GM19025 (cell line): ENCODE measurements around the gene CLNS1A.
A peak's percentile ranks its signal among the peaks of the same experiment; 100 is the strongest.
"Not testable (repeated sequence)": the region's sequence is repeated elsewhere in the genome, so short reads cannot be mapped to it uniquely, and the experiment has no call there.

Experiments
- ATAC-seq: cut with Tn5 transposase; IDR thresholded peaks from one replicate; pipeline ENCODE4 v1.9.1; 2021; ENCODE audit warnings: mild to moderate bottlenecking, low read depth, moderate library complexity; ENCODE audit not compliant: unreplicated experiment

The CLNS1A gene, protein sequence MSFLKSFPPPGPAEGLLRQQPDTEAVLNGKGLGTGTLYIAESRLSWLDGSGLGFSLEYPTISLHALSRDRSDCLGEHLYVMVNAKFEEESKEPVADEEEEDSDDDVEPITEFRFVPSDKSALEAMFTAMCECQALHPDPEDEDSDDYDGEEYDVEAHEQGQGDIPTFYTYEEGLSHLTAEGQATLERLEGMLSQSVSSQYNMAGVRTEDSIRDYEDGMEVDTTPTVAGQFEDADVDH

DNA sequence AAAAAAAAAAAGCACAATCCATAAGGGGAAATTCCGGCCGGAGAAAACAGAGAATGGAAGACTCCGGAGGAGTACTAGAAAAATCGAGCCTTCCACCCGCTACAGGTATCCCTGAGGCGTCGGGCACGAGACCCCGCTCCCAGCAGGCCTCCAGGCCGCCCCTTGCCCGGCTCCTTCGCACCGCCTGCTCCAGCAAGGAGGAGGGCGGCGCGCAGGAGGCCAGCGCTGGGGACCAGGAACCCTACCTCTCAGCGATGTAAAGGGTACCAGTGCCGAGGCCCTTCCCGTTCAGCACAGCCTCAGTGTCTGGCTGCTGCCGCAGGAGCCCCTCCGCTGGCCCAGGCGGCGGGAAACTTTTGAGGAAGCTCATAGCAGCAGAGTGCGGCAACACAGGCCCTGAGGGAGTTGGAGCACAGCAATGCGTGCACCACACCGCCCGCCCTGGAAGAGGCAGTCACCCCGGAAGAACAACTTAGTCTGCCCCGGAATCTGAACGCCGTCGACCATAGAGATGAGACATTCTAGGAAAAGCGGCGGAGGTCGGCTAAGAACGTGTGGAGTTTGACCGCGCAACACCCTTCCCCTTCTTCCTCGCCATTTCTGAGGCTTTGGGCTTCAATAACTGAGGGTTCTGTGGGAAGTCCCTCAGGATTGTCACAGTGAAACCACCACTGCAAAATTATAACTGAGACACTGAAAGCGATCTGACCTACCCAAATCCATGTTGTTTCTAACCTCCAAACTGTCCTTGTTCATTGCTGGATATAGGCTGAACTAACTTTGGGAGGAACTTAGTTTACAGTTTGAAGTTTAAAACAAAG lies at the start of gene CLNS1A:
Gene CLNS1A, minus strand, starts transcription at position 450 of the 821 bp plus-strand sequence. Its CDS starts 80 bp downstream, at position 370.
- ATAC-seq: peak; percentile 97

- ATAC-seq: no peak
Observed at GRCh38 chr11:77687088-77687487, 49.5 kb upstream of the CLNS1A start.

GRCh38 chr11:77677138-77677537 lies 39.5 kb upstream of the CLNS1A start:
- no peak for ATAC-seq

DNA sequence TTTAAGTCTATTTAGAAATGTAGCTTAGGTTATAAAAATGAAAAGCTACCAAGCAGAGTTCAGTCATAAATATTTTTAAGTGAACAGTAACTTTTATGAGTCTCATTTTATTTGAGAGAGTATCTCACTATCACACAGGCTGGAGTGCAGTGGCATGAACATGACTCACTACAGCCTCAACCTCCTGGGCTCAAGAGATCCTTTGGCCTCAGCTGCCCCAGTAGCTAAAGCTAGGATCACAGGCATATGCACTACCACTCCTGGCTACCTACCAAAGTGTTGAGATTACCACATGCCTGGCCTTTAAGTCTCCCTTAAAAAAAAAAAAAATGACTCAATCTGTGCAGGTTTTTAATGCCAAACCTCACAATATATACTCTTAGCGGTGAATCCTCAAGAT lies 34.7 kb upstream of the CLNS1A start:
- ATAC-seq: no peak

GRCh38 chr11:77669848-77670511 lies 32.4 kb upstream of the CLNS1A start:
- no peak for ATAC-seq

DNA sequence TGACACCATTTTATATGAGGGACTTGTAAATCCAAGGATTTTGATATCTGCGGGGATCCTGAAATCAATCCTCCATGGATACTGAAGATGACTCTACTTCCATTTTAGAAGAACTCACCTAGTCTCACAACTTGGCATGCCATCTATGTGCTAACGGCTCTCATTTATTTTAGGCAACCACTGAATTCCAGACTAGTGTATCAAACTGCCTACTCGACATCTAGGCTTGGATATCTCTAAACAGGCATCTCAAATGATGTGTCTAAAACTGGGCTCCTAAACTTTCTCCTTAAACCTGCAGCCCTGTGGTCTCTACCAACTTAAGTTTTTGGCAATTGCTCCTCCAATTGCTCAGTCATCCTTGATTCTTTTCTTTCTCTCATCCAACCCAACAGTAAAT lies 31.2 kb upstream of the CLNS1A start:
- no peak for ATAC-seq

DNA sequence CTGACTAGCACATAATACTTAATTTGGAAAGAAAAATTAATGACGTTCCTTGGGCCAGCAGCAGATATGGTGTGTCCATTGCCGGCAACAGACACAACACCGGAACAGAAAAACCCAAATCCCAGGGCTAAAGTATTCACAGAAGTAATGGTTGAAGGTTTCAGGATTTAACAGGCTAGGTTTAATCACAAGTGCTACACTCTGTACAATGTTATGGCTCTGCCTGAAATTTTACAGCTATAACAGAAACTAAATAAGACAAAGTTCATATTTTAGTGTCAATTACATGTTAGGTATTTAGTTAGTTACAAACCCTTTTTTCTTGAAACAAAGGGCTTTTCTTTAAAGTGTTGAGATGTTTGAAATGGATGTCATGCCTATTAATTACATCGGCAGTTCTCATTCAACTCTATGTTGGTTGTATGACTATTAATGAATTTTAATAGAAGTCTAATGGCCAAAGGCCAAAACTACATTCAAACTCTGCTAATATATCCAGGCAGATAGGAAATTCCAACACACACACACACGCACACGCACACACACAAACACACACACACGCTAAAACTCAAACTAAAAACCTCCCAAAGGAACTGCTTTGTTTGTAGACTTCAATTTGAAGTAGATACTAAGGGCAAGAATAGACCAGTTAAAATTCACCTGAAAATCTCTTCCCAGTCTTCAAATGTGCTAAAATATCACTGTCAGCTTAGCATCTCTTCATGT lies 27.8 kb upstream of the CLNS1A start:
- ATAC-seq: no peak

DNA sequence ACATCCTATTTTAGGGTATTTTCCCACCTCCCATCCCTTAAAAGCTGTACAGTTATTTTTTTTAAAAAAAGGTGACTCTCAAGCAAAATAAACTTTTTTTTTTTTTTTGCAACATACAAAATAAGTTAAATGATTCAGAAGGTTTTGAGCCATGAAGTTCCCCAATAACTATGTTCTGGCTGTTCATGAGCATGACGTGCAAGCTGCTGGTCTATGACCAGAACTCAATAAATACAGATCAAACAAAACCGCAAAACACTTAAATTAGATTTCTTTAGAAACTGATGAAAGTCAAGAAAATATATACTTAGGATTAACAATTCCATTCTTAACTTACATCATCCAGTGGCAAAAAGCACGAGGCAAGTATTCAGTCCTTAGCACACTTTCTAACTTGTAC lies 24.1 kb upstream of the CLNS1A start:
- no peak for ATAC-seq

DNA sequence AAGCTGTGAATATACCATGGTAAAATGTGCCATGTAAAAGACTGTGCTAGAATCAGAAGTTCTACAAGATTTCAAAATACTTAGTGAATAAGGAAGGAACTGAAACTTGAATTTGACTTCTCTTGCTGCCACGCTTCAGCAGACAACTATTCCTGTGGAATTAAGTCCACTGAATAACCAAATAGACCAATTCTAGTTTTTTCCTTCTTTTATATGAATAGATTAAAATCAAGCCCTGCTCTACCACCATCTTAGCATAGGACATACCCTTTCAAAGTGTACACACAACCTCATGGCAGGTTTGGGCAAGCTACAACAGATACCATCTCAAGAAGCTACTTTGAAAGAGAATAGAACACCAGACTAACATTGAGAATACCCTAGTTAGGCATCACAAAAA lies 23.4 kb upstream of the CLNS1A start:
- ATAC-seq: no peak

- no peak for ATAC-seq
Observed at GRCh38 chr11:77658213-77659013, 20.8 kb upstream of the CLNS1A start.

- ATAC-seq: no peak
Observed at GRCh38 chr11:77656362-77656761, 18.8 kb upstream of the CLNS1A start.

DNA sequence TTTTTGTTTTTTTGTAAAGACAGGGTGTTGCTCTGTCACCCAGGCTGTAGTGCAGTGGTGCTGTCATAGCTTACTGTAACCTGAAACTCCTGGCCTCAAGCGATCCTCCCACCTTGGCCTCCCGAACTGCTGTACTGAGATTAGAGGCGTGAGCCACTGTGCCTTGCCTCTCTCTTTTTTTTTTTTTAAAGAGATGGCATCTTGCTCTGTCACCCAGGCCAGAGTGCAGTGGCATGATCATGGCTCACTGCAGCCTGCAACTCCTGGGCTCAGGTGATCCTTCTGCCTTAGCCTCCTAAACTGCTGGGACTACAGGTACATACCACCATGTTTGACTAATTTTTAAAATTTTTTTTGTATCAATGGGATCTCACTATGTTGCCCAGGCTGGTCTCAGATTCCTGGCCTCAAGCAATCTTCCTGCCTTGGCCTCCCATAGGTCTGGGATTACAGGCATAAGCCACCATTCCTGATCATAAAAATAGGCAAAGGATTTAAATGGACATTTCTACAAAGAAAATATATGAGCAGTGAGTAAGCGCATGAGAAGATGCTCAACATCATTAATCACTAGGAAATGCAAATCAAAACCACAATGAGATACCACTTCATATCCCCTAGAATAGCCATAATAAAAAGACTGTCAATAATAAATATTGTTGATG lies 17.3 kb upstream of the CLNS1A start:
- ATAC-seq: no peak

GRCh38 chr11:77650123-77650522 lies 12.5 kb upstream of the CLNS1A start:
- no peak for ATAC-seq

DNA sequence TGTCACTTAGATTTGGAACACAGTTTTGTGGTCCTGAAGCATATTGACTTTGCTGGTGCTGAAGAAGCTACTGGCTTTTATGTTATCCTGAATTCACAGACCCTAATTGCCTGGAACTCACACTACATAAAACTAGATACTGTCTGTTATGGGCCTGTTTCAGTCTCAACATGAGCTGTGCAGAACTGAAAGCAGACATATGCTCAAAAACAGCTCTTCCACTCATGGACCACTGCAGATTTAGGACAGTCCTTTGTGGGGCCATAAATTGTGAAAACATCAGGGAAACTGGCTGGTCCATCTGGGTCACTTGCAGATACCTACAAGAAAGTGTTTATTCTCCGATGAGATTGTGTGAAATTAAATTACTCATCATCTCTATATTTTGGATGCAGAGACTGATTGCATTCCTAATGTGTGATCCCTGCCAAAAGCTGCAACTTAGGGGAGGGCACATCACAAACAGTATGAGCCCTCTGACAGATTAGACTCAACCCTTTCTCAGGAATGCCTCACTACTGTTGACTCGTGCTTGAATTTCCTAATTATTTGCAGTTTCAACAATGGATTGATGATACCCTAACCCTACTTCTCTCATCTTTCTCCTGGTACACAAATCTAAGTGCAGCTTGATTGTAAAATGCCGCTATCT lies 10.2 kb upstream of the CLNS1A start:
- ATAC-seq: no peak

GRCh38 chr11:77644887-77645286 lies 7.3 kb upstream of the CLNS1A start:
- no peak for ATAC-seq

DNA sequence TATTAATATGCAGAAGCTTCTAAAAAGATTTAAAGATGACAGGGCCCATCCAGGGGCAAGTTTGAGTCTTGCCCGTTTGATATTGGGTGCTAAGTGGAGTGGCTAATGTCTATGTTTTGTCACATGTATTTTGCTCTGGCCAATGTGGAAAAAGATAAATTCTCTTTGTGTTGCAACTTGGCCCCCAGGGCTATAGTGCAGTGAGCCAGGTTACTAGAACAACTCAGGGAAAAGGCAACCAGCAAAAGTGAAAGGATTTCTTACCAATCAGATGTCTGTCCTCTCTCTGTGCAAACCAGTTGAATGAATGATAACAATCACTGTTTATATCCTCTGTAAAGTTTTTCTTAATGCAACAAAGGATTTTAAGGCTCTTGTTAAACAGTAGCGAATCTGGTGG lies 4.6 kb upstream of the CLNS1A start:
- no peak for ATAC-seq

DNA sequence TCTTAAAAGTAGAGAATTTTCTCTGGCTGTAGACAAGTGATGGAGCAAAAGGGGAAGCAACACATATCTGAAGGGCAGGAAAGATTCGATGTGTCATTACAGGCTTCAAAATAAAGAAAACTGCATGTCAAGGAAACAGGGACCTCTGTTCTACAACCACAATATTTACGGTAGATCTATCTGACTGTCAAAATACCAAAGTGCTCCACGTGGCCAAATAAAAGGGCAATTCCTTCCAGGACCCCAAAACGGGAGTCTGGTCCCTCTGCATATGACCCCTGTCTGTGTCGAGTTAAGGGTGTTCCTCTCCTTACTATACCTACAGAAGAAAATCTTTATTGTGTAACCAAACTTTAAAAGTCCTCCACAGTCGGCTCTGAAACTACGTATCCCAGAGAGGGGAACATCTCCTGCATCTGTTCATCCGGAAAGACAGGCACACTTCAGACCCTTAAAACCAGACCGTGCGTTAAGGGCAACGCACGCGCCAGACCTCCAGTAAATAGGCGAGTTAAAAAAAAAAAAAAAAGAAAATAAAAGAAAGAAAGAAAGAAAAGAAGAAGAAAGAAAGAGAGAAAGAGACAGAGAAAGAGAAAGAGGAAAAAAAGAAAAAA lies 756 bp downstream of the CLNS1A start:
- no peak for ATAC-seq

GRCh38 chr11:77633926-77634325 lies 3.7 kb downstream of the CLNS1A start:
- ATAC-seq: not testable (repeated sequence)
